ENCODE measurements around the gene ADGRB3.

GRCh38 chr6:68655028-68655427 is 19.9 kb downstream of the ADGRB3 start:
- TF ChIP-seq, protein P1, sequence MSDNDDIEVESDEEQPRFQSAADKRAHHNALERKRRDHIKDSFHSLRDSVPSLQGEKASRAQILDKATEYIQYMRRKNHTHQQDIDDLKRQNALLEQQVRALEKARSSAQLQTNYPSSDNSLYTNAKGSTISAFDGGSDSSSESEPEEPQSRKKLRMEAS (IDR thresholded peaks at IDR 0.05; ENCODE audit: insufficient read depth, insufficient read length), result no peak
- TF ChIP-seq CTCF (IDR thresholded peaks at IDR 0.05; ENCODE audit: extremely low read depth in 1 of 2, insufficient read depth in 1 of 2, low read depth in 1 of 2, low read length in 2 of 2) (no peak), POLR2AphosphoS5 (IDR thresholded peaks at IDR 0.05; ENCODE audit: insufficient read depth, low read depth, low read length) (no peak), JUN (IDR thresholded peaks at IDR 0.05; ENCODE audit: borderline replicate concordance, insufficient read depth, insufficient read length, low read depth) (no peak), EZH2 (IDR thresholded peaks at IDR 0.05; ENCODE audit: borderline replicate concordance, low read depth, low read length, severe bottlenecking) (no peak)
